HCT116 (cell line): ENCODE measurements around the gene SLC27A2. TPM values are rescaled to one million over a fixed set of nuclear protein-coding genes. Genes with fewer than 3 reads are reported as not detected.
"Not testable (repeated sequence)": the region's sequence is repeated elsewhere in the genome, so short reads cannot be mapped to it uniquely, and the experiment has no call there.

Experiments used
- ATAC-seq: fragments of 200-7000 bp; cut with Tn5 transposase; 2 replicates; pipeline ENCODE4 v1.9.1; 2020; ENCODE audit warnings: mild to moderate bottlenecking, moderate library complexity
- BruUV-seq: library from RNA; stranded (reverse); fragments of 400-500 nt; replicated peaks from 2 replicates; lab custom pipeline; 2021; lab: Mats Ljungman, UMichigan
- CTCF ChIA-PET: fragments of 300-600 bp; sonication (Branson Sonifier 250); formaldehyde crosslinking; loops from one replicate; lab custom pipeline; 2021; ENCODE audit warnings: antibody characterized with exemption; lab: Charles Lee
- POLR2A ChIA-PET: fragments of 300-600, 350-600 bp; sonication (Branson Sonifier 250); formaldehyde crosslinking; loops from one replicate; lab custom pipeline; 2021; ENCODE audit warnings: antibody characterized with exemption; lab: Charles Lee
- RAD21 ChIA-PET, 2 experiments: fragments of 300-600 bp; sonication (Branson Sonifier 250); formaldehyde crosslinking; loops; one replicate each; lab custom pipeline; 2023; ENCODE audit warnings: low total read pairs in 2 of 2; ENCODE audit not compliant: uncharacterized antibody in 2 of 2, unreplicated experiment in 2 of 2, low non-redundant PET in 1 of 2; lab: Charles Lee
- DNase-seq: peaks from one replicate; pipeline ENCODE4 v3.0.0-alpha.2; 2010; ENCODE audit warnings: low read depth, low spot score
- H2AFZ ChIP-seq: fragments of 200-600 bp; shearing (Covaris generic), sonication (generic); 2 replicates; pipeline ENCODE4 v1.6.1; 2017; ENCODE audit warnings: low read depth, mixed run types, mixed read lengths, antibody characterized with exemption, low read length; ENCODE audit not compliant: poor library complexity, severe bottlenecking
- H3K27ac ChIP-seq: 2 replicates; pipeline ENCODE4 v1.5.1; 2012; ENCODE audit warnings: low read depth, low read length
- H3K27me3 ChIP-seq: fragments of 200-600 bp; sonication (generic); 2 replicates; pipeline ENCODE4 v1.6.1; 2016; ENCODE audit warnings: mixed run types, low read length, mixed read lengths; ENCODE audit not compliant: insufficient read depth
- H3K36me3 ChIP-seq, 2 experiments: fragments of 200-500 bp in 1 of 2; fragments of 200-600 bp in 1 of 2; sonication (Bioruptor generic) in 1 of 2; sonication (generic) in 1 of 2; 2 replicates each; pipeline versions ENCODE4 v1.5.1 to v1.6.1; 2014 to 2016; ENCODE audit warnings: low read length in 2 of 2, inconsistent platforms in 1 of 2, mixed read lengths in 1 of 2, mixed run types in 1 of 2; ENCODE audit not compliant: insufficient read depth in 2 of 2, control insufficient read depth in 1 of 2
- H3K4me1 ChIP-seq, 2 experiments: fragments of 200-600 bp in 1 of 2; sonication (generic) in 1 of 2; 2 replicates each; pipeline versions ENCODE4 v1.5.1 to v1.6.1; 2012 to 2017; ENCODE audit warnings: low read length in 2 of 2, inconsistent platforms in 1 of 2, mild to moderate bottlenecking in 1 of 2, mixed read lengths in 1 of 2, mixed run types in 1 of 2, moderate library complexity in 1 of 2; ENCODE audit not compliant: insufficient read depth in 2 of 2, control insufficient read depth in 1 of 2
- H3K4me2 ChIP-seq: fragments of 200-600 bp; sonication (generic); 2 replicates; pipeline ENCODE4 v1.6.1; 2017; ENCODE audit warnings: mixed run types, low read length, mixed read lengths
- H3K4me3 ChIP-seq, 2 experiments: fragments of 200-600 bp in 1 of 2; sonication (generic) in 1 of 2; replicated peaks in 1 of 2; 2 replicates each; pipeline ENCODE4 v1.5.1; 2011 to 2016; ENCODE audit warnings: low read length in 2 of 2, control low read depth in 1 of 2, low read depth in 1 of 2, mild to moderate bottlenecking in 1 of 2, mixed read lengths in 1 of 2, mixed run types in 1 of 2
- H3K79me2 ChIP-seq: fragments of 200-600 bp; sonication (generic); 2 replicates; pipeline ENCODE4 v1.6.1; 2017; ENCODE audit warnings: mild to moderate bottlenecking, mixed run types, low read length, moderate library complexity, mixed read lengths; ENCODE audit not compliant: insufficient read depth
- H3K9ac ChIP-seq: fragments of 200-600 bp; sonication (generic); 2 replicates; pipeline ENCODE4 v1.6.1; 2016; ENCODE audit warnings: low read length, mixed read lengths
- H3K9me2 ChIP-seq: fragments of 200-600 bp; sonication (generic), shearing (Covaris generic); 2 replicates; pipeline ENCODE4 v1.6.1; 2017; ENCODE audit warnings: mixed run types, mild to moderate bottlenecking, moderate library complexity; ENCODE audit not compliant: insufficient read depth
- H3K9me3 ChIP-seq, 2 experiments: fragments of 200-500 bp in 1 of 2; fragments of 200-600 bp in 1 of 2; sonication (Bioruptor generic) in 1 of 2; sonication (generic) in 1 of 2; 2 replicates each; pipeline ENCODE4 v1.6.1; 2014 to 2017; ENCODE audit warnings: low read length in 2 of 2, mixed read lengths in 2 of 2, inconsistent platforms in 1 of 2, low read depth in 1 of 2, mild to moderate bottlenecking in 1 of 2, mixed run types in 1 of 2, moderate library complexity in 1 of 2; ENCODE audit not compliant: control insufficient read depth in 1 of 2, insufficient read depth in 1 of 2
- H4K20me1 ChIP-seq: fragments of 200-600 bp; sonication (generic), shearing (Covaris generic); 2 replicates; pipeline ENCODE4 v1.6.1; 2017; ENCODE audit warnings: mixed run types, mild to moderate bottlenecking, moderate library complexity; ENCODE audit not compliant: insufficient read depth
- CBX3 ChIP-seq: IDR thresholded peaks from 2 replicates; pipeline ENCODE4 v1.6.1; 2012; ENCODE audit warnings: low read depth
- CEBPB ChIP-seq: IDR thresholded peaks from 2 replicates; pipeline ENCODE4 v1.6.1; 2012; ENCODE audit warnings: low read depth
- EZH2phosphoT487 ChIP-seq: fragments of 200-600 bp; IDR thresholded peaks from 2 replicates; pipeline ENCODE4 v1.6.1; 2018; ENCODE audit warnings: antibody characterized with exemption, borderline replicate concordance
- FOSL1 ChIP-seq: IDR thresholded peaks from 2 replicates; pipeline ENCODE4 v1.6.1; 2012; ENCODE audit warnings: low read depth
- POLR2A ChIP-seq: IDR thresholded peaks from 2 replicates; pipeline ENCODE4 v1.7.0; 2011; ENCODE audit warnings: borderline replicate concordance; ENCODE audit not compliant: insufficient read depth, insufficient read length; ENCODE audit errors: extremely low read depth
- SIN3A ChIP-seq: IDR thresholded peaks from 2 replicates; pipeline ENCODE4 v1.6.1; 2012; ENCODE audit warnings: low read depth
- SP1 ChIP-seq: IDR thresholded peaks from 2 replicates; pipeline ENCODE4 v1.6.1; 2012; ENCODE audit warnings: low read depth
- SRF ChIP-seq: IDR thresholded peaks from 2 replicates; pipeline ENCODE4 v1.6.1; 2012; ENCODE audit warnings: low read depth
- ZFX ChIP-seq: fragments of 450-650 bp; IDR thresholded peaks from 2 replicates; pipeline ENCODE4 v1.6.1; 2017
- ZNF274 ChIP-seq: fragments of 200-500 bp; sonication (Bioruptor generic); IDR thresholded peaks from 2 replicates; pipeline ENCODE4 v1.6.1; 2014; ENCODE audit warnings: mild to moderate bottlenecking, low read depth, low read length, inconsistent platforms
- intact Hi-C: fragments of 100-400 bp; cut with micrococcal nuclease; formaldehyde crosslinking; loops from 2 replicates; pipeline ENCODE4 v1.10.0; 2022
- total RNA-seq: library from RNA; stranded (reverse); gene quantifications from one replicate; pipeline ENCODE4 v1.2.1, GENCODE V29; 2021; ENCODE audit not compliant: unreplicated experiment
- TF ChIP-seq, protein P1 (sequence below), 3 experiments: fragments of 200-600 bp in 1 of 3; sonication (generic) in 1 of 3; IDR thresholded peaks in 2 of 3; conservative IDR thresholded peaks in 1 of 3; 2 replicates each; pipeline ENCODE4 v1.5.1; 2012 to 2017; ENCODE audit warnings: low read depth in 2 of 3, low read length in 2 of 3, antibody characterized with exemption in 1 of 3, borderline replicate concordance in 1 of 3, control low read depth in 1 of 3, mild to moderate bottlenecking in 1 of 3, mixed read lengths in 1 of 3, mixed run types in 1 of 3, moderate library complexity in 1 of 3; ENCODE audit not compliant: insufficient read depth in 1 of 3
- TF ChIP-seq, protein P2 (sequence below): IDR thresholded peaks from 2 replicates; pipeline ENCODE4 v1.6.1; 2012
- TF ChIP-seq, protein P3 (sequence below): IDR thresholded peaks from 2 replicates; pipeline ENCODE4 v1.6.1; 2012; ENCODE audit warnings: low read depth

SLC27A2 gene
- total RNA-seq, 1 experiment from 2014 or later = 14.0 TPM

DNA sequence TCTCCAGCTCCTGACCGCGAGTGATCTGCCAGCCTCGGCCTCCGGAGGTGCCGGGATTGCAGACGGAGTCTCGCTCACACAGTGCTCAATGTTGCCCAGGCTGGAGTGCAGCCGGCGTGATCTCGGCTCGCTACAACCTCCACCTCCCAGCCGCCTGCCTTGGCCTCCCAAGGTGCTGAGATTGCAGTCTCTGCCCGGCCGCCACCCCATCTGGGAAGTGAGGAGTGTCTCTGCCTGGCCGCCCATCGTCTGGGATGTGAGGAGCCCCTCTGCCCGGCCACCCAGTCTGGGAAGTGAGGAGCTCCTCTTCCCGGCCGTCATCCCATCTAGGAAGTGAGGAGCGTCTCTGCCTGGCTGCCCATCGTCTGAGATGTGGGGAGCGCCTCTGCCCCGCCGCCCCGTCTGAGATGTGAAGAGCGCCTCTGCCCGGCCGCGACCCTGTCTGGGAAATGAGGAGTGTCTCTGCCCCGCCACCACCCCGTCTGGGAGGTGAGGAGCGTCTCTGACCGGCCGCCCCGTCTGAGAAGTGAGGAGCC, 9.6 kb upstream of the SLC27A2 start:
- H3K4me3 ChIP-seq, POLR2A ChIA-PET, H3K9me3 ChIP-seq, H3K9ac ChIP-seq, H3K9me2 ChIP-seq, H3K4me2 ChIP-seq, BruUV-seq, H3K27ac ChIP-seq, H3K4me1 ChIP-seq, intact Hi-C loops, H4K20me1 ChIP-seq, DNase-seq, H3K36me3 ChIP-seq, H3K27me3 ChIP-seq, ATAC-seq, H3K79me2 ChIP-seq, H2AFZ ChIP-seq, RAD21 ChIA-PET, CTCF ChIA-PET: not testable (repeated sequence)

DNA sequence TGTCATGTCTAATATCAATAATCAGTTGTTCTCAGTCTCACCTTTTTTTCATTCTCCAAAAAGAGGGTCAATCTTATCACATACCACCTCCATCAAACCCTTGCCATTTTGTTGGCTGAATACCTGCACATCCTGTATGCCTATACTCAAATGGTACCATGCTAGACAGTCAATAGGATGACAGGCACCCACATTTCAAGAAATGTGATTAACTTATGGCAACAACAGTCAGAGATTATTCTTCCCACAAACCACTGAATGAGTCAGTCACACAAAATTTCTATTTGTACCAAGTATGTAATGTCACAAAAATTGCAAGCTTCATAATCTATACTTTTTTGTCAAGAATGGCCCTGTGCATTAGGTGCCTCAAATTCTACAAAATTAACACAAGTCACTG, 5.1 kb upstream of the SLC27A2 start:
- H4K20me1 ChIP-seq = no peaks in the 10 kb centered on the region
- no peak overlapping the region for H3K4me3 ChIP-seq
- TF ChIP-seq, protein P1, sequence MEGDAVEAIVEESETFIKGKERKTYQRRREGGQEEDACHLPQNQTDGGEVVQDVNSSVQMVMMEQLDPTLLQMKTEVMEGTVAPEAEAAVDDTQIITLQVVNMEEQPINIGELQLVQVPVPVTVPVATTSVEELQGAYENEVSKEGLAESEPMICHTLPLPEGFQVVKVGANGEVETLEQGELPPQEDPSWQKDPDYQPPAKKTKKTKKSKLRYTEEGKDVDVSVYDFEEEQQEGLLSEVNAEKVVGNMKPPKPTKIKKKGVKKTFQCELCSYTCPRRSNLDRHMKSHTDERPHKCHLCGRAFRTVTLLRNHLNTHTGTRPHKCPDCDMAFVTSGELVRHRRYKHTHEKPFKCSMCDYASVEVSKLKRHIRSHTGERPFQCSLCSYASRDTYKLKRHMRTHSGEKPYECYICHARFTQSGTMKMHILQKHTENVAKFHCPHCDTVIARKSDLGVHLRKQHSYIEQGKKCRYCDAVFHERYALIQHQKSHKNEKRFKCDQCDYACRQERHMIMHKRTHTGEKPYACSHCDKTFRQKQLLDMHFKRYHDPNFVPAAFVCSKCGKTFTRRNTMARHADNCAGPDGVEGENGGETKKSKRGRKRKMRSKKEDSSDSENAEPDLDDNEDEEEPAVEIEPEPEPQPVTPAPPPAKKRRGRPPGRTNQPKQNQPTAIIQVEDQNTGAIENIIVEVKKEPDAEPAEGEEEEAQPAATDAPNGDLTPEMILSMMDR (IDR thresholded peaks at IDR 0.05 in 2 of 3, conservative IDR thresholded peaks at IDR 0.05 in 1 of 3; ENCODE audit: borderline replicate concordance in 1 of 3, insufficient read depth in 1 of 3, low read depth in 2 of 3, low read length in 2 of 3) = no peak
- TF ChIP-seq CBX3 = no peak
- TF ChIP-seq POLR2A = no peak
- no peak for TF ChIP-seq ZFX
- TF ChIP-seq FOSL1 = no peak
- TF ChIP-seq SIN3A = no peak
- TF ChIP-seq CEBPB = no peak
- TF ChIP-seq, protein P2, sequence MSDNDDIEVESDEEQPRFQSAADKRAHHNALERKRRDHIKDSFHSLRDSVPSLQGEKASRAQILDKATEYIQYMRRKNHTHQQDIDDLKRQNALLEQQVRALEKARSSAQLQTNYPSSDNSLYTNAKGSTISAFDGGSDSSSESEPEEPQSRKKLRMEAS = no peak
- no peak for TF ChIP-seq EZH2phosphoT487
- no peak for TF ChIP-seq ZNF274
- no peak for TF ChIP-seq SP1
- TF ChIP-seq, protein P3, sequence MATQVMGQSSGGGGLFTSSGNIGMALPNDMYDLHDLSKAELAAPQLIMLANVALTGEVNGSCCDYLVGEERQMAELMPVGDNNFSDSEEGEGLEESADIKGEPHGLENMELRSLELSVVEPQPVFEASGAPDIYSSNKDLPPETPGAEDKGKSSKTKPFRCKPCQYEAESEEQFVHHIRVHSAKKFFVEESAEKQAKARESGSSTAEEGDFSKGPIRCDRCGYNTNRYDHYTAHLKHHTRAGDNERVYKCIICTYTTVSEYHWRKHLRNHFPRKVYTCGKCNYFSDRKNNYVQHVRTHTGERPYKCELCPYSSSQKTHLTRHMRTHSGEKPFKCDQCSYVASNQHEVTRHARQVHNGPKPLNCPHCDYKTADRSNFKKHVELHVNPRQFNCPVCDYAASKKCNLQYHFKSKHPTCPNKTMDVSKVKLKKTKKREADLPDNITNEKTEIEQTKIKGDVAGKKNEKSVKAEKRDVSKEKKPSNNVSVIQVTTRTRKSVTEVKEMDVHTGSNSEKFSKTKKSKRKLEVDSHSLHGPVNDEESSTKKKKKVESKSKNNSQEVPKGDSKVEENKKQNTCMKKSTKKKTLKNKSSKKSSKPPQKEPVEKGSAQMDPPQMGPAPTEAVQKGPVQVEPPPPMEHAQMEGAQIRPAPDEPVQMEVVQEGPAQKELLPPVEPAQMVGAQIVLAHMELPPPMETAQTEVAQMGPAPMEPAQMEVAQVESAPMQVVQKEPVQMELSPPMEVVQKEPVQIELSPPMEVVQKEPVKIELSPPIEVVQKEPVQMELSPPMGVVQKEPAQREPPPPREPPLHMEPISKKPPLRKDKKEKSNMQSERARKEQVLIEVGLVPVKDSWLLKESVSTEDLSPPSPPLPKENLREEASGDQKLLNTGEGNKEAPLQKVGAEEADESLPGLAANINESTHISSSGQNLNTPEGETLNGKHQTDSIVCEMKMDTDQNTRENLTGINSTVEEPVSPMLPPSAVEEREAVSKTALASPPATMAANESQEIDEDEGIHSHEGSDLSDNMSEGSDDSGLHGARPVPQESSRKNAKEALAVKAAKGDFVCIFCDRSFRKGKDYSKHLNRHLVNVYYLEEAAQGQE = no peak
- TF ChIP-seq SRF = no peak
- no peak overlapping the region for H3K9ac ChIP-seq
- H3K9me2 ChIP-seq = no peaks in the 10 kb centered on the region
- H3K27me3 ChIP-seq = no peaks in the 10 kb centered on the region
- ChIA-PET CTCF (no interaction called here), RAD21 (no interaction called here), POLR2A (no interaction called here)
- no peak overlapping the region for H2AFZ ChIP-seq
- DNase-seq (no peak), ATAC-seq (no peak)
- no TSS peak for BruUV-seq
- peaks cover 5 to 6% of the 10 kb centered on the region in 2 experiments; a peak in 2 of 4 replicates for H3K4me1 ChIP-seq
- no peak overlapping the region for H3K27ac ChIP-seq
- no peak overlapping the region for H3K4me2 ChIP-seq
- no peaks in the 10 kb centered on the region for H3K36me3 ChIP-seq
- no peaks in the 10 kb centered on the region for H3K79me2 ChIP-seq
- no peaks in the 10 kb centered on the region for H3K9me3 ChIP-seq
- intact Hi-C loops = no loop called here
